Tibial nerve (tissue), 4 donors: ENCODE results near the gene ZNF385B.

ENCODE experiments used
- CTCF ChIP-seq, 5 experiments: fragments of 200-600 bp in 3 of 5; fragments of 450-650 bp in 2 of 5; sonication (generic) in 3 of 5; IDR thresholded peaks; one replicate each; pipeline ENCODE4 v1.5.1; 2016 to 2019; ENCODE audit warnings: antibody characterized with exemption in 5 of 5, mild to moderate bottlenecking in 3 of 5, moderate library complexity in 2 of 5
- EP300 ChIP-seq, 2 donors: sonication (generic); formaldehyde crosslinking; IDR thresholded peaks; one replicate each; pipeline ENCODE4 v1.6.1; 2017; ENCODE audit warnings: antibody characterized with exemption in 2 of 2, mild to moderate bottlenecking in 1 of 2
- POLR2A ChIP-seq, 2 donors: fragments of 450-650 bp; IDR thresholded peaks; one replicate each; pipeline ENCODE4 v1.6.1; 2017; ENCODE audit warnings: antibody characterized with exemption in 2 of 2, mild to moderate bottlenecking in 2 of 2, moderate library complexity in 2 of 2

DNA sequence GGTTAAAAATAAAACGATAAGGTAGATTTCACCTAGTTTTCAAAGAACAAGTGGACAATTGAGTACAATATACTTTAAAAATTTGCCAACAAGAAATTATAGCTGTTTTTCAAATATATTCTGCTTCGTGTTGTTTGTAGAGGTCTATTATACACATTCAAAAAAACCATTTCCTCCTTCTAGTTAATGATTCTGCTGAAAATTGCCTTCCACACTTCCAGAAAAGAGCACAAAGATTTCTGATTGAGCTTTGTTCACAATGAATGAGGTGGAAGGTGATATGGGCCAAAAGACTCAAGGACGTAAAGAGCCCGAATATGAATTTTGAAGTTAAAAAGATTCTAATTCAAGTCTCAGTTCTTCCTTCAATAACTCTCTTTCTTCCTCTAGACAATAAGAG, 319.8 kb downstream of the ZNF385B start:
- no peak for TF ChIP-seq POLR2A (IDR thresholded peaks at IDR 0.05)
- no peak for TF ChIP-seq CTCF (IDR thresholded peaks at IDR 0.05)
- no peak for TF ChIP-seq EP300 (IDR thresholded peaks at IDR 0.05)
